ENCODE results near the gene RIPOR3.
A peak's percentile ranks its signal among the peaks of the same experiment; 100 is the strongest.
"Not testable (repeated sequence)": the region's sequence is repeated elsewhere in the genome, so short reads cannot be mapped to it uniquely, and the experiment has no call there.

Gene RIPOR3

DNA sequence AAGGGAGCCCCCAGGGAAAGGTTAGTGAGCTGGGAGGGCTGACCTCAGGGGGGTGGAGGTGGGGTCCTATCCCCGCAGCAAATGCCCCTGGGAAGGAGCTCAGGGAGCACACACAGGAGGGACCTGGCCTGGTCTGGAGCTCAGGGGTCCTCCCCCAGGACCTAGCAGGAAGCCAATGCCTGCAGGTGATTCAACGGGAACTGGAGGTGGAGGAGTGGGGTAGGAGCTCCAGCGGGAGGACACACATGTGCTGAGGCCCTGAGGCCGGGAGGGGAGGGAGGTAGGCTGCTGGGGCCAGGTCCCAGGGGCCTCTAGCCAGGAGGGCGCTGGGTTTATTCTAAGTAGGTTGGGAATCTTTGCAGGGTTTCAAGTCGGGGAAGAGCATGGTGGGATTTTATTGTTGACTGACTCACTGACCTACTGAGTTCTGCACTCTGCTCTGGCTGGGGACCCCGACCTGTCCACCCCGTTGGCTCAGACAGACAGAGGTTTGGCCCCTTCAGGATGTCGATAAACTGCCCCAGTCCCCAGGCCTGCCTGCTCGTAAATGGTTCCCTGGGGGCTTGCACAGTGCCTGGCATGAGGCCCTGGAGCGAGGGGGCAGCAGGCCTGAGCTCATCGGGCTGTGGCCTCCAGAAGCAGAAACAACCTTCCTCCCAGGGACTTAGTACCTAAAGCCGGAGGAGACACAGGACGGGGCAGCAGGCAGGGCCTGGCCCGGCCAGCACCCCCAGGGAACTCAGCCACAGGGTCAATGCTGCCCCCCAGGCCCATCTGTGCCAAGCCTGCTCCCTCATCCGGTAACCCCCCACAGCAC is 62.3 kb downstream of the RIPOR3 start:
- TF ChIP-seq, protein P1, sequence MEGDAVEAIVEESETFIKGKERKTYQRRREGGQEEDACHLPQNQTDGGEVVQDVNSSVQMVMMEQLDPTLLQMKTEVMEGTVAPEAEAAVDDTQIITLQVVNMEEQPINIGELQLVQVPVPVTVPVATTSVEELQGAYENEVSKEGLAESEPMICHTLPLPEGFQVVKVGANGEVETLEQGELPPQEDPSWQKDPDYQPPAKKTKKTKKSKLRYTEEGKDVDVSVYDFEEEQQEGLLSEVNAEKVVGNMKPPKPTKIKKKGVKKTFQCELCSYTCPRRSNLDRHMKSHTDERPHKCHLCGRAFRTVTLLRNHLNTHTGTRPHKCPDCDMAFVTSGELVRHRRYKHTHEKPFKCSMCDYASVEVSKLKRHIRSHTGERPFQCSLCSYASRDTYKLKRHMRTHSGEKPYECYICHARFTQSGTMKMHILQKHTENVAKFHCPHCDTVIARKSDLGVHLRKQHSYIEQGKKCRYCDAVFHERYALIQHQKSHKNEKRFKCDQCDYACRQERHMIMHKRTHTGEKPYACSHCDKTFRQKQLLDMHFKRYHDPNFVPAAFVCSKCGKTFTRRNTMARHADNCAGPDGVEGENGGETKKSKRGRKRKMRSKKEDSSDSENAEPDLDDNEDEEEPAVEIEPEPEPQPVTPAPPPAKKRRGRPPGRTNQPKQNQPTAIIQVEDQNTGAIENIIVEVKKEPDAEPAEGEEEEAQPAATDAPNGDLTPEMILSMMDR (IDR thresholded peaks at IDR 0.05; ENCODE audit: extremely low read depth, missing control alignments) = no peak
- no peak for DNase-seq (ENCODE audit: low spot score)

- DNase-seq (ENCODE audit: low spot score) = no peak
- TF ChIP-seq, protein P1 (IDR thresholded peaks at IDR 0.05; ENCODE audit: extremely low read depth, missing control alignments) = no peak
These were observed 63.0 kb downstream of the RIPOR3 start for GRCh38 chr20:50628332-50628731.

DNA sequence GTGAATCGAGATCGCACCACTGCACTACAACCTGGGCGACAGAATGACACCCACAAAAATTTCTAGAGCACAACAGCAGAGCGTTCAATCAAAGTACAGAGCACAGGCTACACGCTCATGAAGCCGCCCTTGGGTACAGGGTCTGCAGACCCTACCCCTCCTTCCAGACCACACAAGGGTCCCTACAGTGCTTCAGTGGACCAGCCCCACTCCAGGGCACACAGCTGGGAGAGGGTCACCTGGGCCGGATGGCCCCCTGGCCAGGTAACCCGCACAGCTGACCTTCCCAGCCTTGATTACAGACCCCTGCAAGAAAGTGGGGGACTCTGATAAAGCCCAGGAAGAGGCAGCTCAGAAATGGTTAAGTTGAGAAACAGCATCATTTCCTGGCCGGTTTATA is 63.6 kb downstream of the RIPOR3 start:
- DNase-seq (ENCODE audit: low spot score) = no peak
- TF ChIP-seq, protein P1 (IDR thresholded peaks at IDR 0.05; ENCODE audit: extremely low read depth, missing control alignments) = no peak

- DNase-seq (ENCODE audit: low spot score) = no peak
- TF ChIP-seq, protein P1 (IDR thresholded peaks at IDR 0.05; ENCODE audit: extremely low read depth, missing control alignments) = peak; percentile 20
These were observed 65.2 kb downstream of the RIPOR3 start for GRCh38 chr20:50625986-50626677.

DNA sequence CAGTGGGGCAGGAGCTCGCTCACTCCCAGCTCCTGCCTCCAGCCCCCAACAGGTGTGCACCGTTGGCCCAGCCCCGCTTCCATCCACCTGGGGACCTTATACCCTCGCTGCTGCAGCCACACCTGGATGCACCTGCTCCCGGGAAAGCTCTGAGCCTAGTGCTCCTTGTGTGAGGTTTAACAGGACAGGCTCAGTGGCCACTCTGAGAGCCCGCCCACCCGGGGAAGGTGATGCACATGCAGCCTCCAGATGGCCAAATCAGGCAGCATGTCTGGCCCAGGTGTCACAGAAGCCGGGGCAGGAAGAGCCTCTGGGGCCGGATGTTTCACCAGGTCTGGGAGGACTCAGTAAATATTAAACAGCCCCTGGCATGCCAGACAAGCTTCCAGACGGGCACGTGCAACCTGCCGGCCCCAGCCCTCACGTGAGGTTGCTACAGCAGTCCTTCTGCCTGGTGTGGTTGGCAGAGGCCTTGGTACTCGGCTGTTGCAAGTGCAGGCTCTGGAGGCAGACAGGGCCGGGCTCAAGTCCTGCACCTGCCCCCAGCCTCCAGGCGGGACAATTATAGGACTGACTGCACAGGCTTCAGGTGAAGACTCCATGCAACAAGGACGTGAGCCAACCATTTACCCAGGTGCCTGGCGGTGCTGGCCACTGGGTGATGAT is 66.9 kb downstream of the RIPOR3 start:
- no peak for DNase-seq (ENCODE audit: low spot score)

GRCh38 chr20:50621068-50621665 is 70.2 kb downstream of the RIPOR3 start:
- DNase-seq (ENCODE audit: low spot score) = no peak
- TF ChIP-seq, protein P1 (IDR thresholded peaks at IDR 0.05; ENCODE audit: extremely low read depth, missing control alignments) = no peak

More for the DNA sequence above, 66.9 kb downstream of the RIPOR3 start:
- TF ChIP-seq, protein P1 (IDR thresholded peaks at IDR 0.05; ENCODE audit: extremely low read depth, missing control alignments) = no peak

DNA sequence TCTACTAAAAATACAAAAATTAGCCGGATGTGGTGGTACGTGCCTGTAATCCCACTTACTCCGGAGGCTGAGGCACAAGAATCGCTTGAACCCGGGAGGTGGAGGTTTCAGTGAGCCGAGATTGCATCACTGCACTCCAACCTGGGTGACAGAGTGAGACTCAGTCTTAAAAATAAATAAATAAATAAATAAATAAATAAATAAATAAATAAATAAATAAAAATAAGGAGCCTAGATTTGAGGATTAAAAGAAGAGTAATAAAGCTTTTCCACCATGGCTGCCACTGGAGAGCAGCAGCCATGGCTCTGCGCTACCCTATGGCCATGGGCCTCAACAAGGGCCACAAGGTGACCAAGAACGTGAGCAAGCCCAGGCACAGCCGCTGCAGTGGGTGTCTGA is 70.9 kb downstream of the RIPOR3 start:
- not testable (repeated sequence) for DNase-seq (ENCODE audit: low spot score)

Data from GM20000 (cell line).